Adipocyte (in vitro differentiated cells): ENCODE data around the gene RCC1.
"Not testable (repeated sequence)": the region's sequence is repeated elsewhere in the genome, so short reads cannot be mapped to it uniquely, and the experiment has no call there.

Source experiments
- DNase-seq: peaks from one replicate; pipeline ENCODE4 v3.0.0-alpha.2; 2015; ENCODE audit warnings: low read depth
- H3K27me3 ChIP-seq: replicated peaks from 2 replicates; pipeline ENCODE4 v1.7.0; 2013; ENCODE audit warnings: mild to moderate bottlenecking, low read length, moderate library complexity; ENCODE audit not compliant: control insufficient read depth, insufficient read depth
- H3K36me3 ChIP-seq: 2 replicates; pipeline ENCODE4 v1.7.0; 2013; ENCODE audit warnings: low read length, mild to moderate bottlenecking, moderate library complexity; ENCODE audit not compliant: control insufficient read depth, insufficient read depth, severe bottlenecking
- H3K4me1 ChIP-seq: 2 replicates; pipeline ENCODE4 v1.7.0; 2013; ENCODE audit warnings: mild to moderate bottlenecking, low read length, moderate library complexity; ENCODE audit not compliant: control insufficient read depth, insufficient read depth
- H3K4me3 ChIP-seq: 2 replicates; pipeline ENCODE4 v1.7.0; 2013; ENCODE audit warnings: mild to moderate bottlenecking, low read length, moderate library complexity
- H3K9ac ChIP-seq: 2 replicates; pipeline ENCODE4 v1.7.0; 2013; ENCODE audit warnings: mild to moderate bottlenecking, low read length, moderate library complexity
- H3K9me3 ChIP-seq: 2 replicates; pipeline ENCODE4 v1.7.0; 2013; ENCODE audit warnings: mild to moderate bottlenecking, low read length, moderate library complexity; ENCODE audit not compliant: control insufficient read depth

RCC1 gene

DNA sequence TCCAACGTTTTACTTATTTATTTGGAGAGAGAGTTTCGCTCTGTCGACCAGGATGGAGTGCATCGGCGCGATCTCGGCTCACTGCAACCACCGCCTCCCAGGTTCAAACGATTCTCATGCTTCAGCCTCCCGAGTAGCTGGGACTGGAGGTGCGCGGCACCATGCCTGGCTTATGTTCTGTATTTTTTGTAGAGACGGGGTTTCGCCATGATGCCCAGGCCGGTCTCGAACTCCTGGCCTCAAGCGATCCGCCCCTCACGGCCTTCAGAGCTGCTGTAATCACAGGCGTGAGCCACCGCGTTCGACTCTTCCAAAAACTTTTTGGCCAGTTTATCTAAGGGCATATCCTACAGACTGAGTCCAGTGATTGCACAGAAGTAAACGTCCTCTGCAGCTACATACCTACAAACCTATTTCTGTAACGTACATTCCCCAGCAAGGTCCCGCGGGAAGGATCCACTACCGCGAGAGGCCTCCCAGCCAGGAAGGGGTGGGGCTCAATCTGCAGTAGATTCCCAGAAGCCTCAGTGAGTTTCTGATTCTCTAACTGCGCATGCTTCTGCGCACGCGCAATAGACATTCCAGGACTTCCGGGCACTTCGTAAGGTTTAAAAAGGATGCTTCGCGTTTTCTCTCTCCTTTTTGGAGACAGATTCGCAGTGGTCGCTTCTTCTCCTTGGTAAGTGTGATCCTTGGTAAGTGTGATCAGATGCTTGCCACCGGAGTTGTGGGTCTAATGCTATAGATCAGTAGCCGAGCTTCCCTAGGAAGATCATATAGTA is at the start of gene RCC1:
Gene RCC1, plus strand, starts transcription at position 638 of the 782 bp plus-strand sequence. CDS start 23,824 bp downstream, outside the sequence.
- peak within 1 kb of the TSS; percentile 93 for H3K9ac ChIP-seq
- DNase-seq: peak; percentile 99
- peaks cover 29% of the 10 kb centered on the region for H3K4me1 ChIP-seq
- H3K4me3 ChIP-seq: peak within 1 kb of the TSS; percentile 86
- H3K36me3 ChIP-seq: peaks cover 40% of the 10 kb centered on the region
- H3K9me3 ChIP-seq: no peaks in the 10 kb centered on the region
- H3K27me3 ChIP-seq: no peaks in the 10 kb centered on the region

DNA sequence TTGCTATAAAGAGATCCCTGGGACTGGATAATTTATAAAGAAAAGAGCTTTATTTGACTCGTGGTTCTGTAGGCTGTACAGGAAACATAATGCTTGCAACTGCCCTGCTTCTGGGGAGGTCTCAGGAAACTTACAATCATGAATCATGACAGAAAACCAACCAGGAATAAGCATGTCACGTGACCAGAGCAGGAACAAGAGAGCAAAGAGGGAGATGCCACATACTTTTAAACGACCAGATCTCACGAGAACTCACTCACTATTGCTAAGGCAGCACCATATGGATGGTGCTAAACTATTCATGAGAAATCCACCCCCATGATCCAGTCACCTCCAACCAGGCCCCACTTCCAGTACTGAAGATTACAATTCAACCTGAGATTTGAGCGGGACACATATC is 49.8 kb upstream of the RCC1 start:
- Histone ChIP-seq H3K36me3 (no peaks in the 10 kb centered on the region), H3K9ac (no peak overlapping the region), H3K4me1 (peaks cover 4% of the 10 kb centered on the region), H3K9me3 (no peaks in the 10 kb centered on the region), H3K4me3 (peak overlapping the region; percentile 19), H3K27me3 (no peaks in the 10 kb centered on the region)
- DNase-seq: peak; percentile 67

GRCh38 chr1:28457678-28458077 is 48.2 kb upstream of the RCC1 start:
- DNase-seq: no peak
- Histone ChIP-seq H3K9ac (no peak overlapping the region), H3K4me1 (peaks cover 4% of the 10 kb centered on the region), H3K4me3 (no peak overlapping the region), H3K9me3 (no peaks in the 10 kb centered on the region), H3K36me3 (no peaks in the 10 kb centered on the region), H3K27me3 (no peaks in the 10 kb centered on the region)

GRCh38 chr1:28458237-28459228 is 47.3 kb upstream of the RCC1 start:
- no peaks in the 10 kb centered on the region for H3K27me3 ChIP-seq
- no peak overlapping the region for H3K9ac ChIP-seq
- no peak for DNase-seq
- H3K36me3 ChIP-seq: peaks cover 2% of the 10 kb centered on the region
- no peaks in the 10 kb centered on the region for H3K9me3 ChIP-seq
- H3K4me1 ChIP-seq: peaks cover 4% of the 10 kb centered on the region
- H3K4me3 ChIP-seq: no peak overlapping the region

- no peaks in the 10 kb centered on the region for H3K9me3 ChIP-seq
- no peak overlapping the region for H3K4me3 ChIP-seq
- H3K9ac ChIP-seq: no peak overlapping the region
- peaks cover 22% of the 10 kb centered on the region for H3K36me3 ChIP-seq
- H3K27me3 ChIP-seq: no peaks in the 10 kb centered on the region
- no peak for DNase-seq
- no peaks in the 10 kb centered on the region for H3K4me1 ChIP-seq
Observed at GRCh38 chr1:28466226-28466778, 39.5 kb upstream of the RCC1 start.

- Histone ChIP-seq H3K27me3 (no peaks in the 10 kb centered on the region), H3K36me3 (peaks cover 24% of the 10 kb centered on the region), H3K9me3 (no peaks in the 10 kb centered on the region), H3K4me1 (no peaks in the 10 kb centered on the region), H3K9ac (no peak overlapping the region), H3K4me3 (no peak overlapping the region)
- no peak for DNase-seq
Observed at GRCh38 chr1:28470146-28470545, 35.7 kb upstream of the RCC1 start.

DNA sequence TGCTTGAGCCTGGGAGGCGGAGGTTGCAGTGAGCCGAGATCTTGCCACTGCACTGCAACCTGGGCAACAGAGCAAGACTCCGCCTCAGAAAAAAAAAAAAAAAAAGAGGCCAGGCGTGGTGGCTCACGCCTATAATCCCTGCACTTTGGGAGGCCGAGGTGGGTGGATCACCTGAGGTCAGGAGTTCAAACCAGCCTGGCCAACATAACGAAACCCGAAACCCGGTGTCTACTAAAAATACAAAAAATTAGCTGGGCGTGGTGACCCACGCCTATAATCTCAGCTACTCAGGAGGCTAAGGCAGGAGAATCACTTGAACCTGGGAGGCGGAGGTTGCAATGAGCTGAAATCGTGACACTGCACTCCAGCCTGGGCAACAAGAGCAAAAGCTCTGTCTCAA is 26.3 kb upstream of the RCC1 start:
- DNase-seq, H3K9ac ChIP-seq, H3K9me3 ChIP-seq, H3K4me1 ChIP-seq, H3K27me3 ChIP-seq, H3K4me3 ChIP-seq: not testable (repeated sequence)
- H3K36me3 ChIP-seq: peaks cover 28% of the 10 kb centered on the region

- no peak for DNase-seq
- Histone ChIP-seq H3K9ac (no peak overlapping the region), H3K4me3 (no peak overlapping the region), H3K27me3 (no peaks in the 10 kb centered on the region), H3K9me3 (no peaks in the 10 kb centered on the region), H3K4me1 (no peaks in the 10 kb centered on the region), H3K36me3 (peaks cover 32% of the 10 kb centered on the region)
Observed at GRCh38 chr1:28480308-28480707, 25.5 kb upstream of the RCC1 start.

GRCh38 chr1:28482138-28482537 is 23.7 kb upstream of the RCC1 start:
- Histone ChIP-seq H3K9ac (no peak overlapping the region), H3K36me3 (peaks cover 32% of the 10 kb centered on the region), H3K27me3 (no peaks in the 10 kb centered on the region), H3K9me3 (no peaks in the 10 kb centered on the region), H3K4me3 (no peak overlapping the region), H3K4me1 (no peaks in the 10 kb centered on the region)
- DNase-seq: no peak

GRCh38 chr1:28482702-28483101 is 23.1 kb upstream of the RCC1 start:
- Histone ChIP-seq H3K9me3 (no peaks in the 10 kb centered on the region), H3K4me3 (no peak overlapping the region), H3K27me3 (no peaks in the 10 kb centered on the region), H3K9ac (no peak overlapping the region), H3K36me3 (peaks cover 32% of the 10 kb centered on the region), H3K4me1 (no peaks in the 10 kb centered on the region)
- DNase-seq: no peak

- Histone ChIP-seq H3K36me3 (peaks cover 42% of the 10 kb centered on the region), H3K9me3 (no peaks in the 10 kb centered on the region), H3K4me3 (no peak overlapping the region), H3K27me3 (no peaks in the 10 kb centered on the region), H3K4me1 (no peaks in the 10 kb centered on the region), H3K9ac (no peak overlapping the region)
- no peak for DNase-seq
Observed at GRCh38 chr1:28494737-28495136, 11.1 kb upstream of the RCC1 start.
